ENCODE measurements around the gene APOL1. TPM values are rescaled to one million over a fixed set of nuclear protein-coding genes. Genes with fewer than 3 reads are reported as not detected.

Gene APOL1
- total and polyA plus RNA-seq, 2 donors (not counting 3 experiments of a cell fraction or from before 2014, with no cell fraction given) = 8.2 to 14.1 TPM

- DNase-seq (ENCODE audit: low read depth, low spot score) = no peak
- Histone ChIP-seq H4K20me1 (replicated peaks; ENCODE audit: control insufficient read depth, extremely low read depth, insufficient read depth, low read length) (no peaks in the 10 kb centered on the region), H3K9me3 (replicated peaks; ENCODE audit: control insufficient read depth, insufficient read depth, low read length) (no peaks in the 10 kb centered on the region), H3K27ac (ENCODE audit: insufficient read depth, low read depth, low read length) (no peak overlapping the region), H2AFZ (ENCODE audit: low read depth, low read length) (no peak overlapping the region), H3K9me1 (replicated peaks; ENCODE audit: control insufficient read depth, extremely low read depth, insufficient read depth, low read length) (no peaks in the 10 kb centered on the region), H3K27me3 (ENCODE audit: control insufficient read depth in 2 of 2, insufficient read depth in 2 of 2, low read length in 2 of 2) (peaks cover 24 to 32% of the 10 kb centered on the region in 2 experiments), H3K4me1 (ENCODE audit: control insufficient read depth, extremely low read depth, insufficient read depth, low read length) (no peaks in the 10 kb centered on the region), H3K4me3 (replicated peaks in 1 of 3; ENCODE audit: insufficient read depth in 1 of 3, low read depth in 1 of 3, low read length in 3 of 3) (no peak overlapping the region), H3K9ac (replicated peaks; ENCODE audit: extremely low read depth, insufficient read depth, low read length) (no peak overlapping the region), H3K36me3 (ENCODE audit: control insufficient read depth in 2 of 2, extremely low read depth in 1 of 2, insufficient read depth in 2 of 2, low read length in 2 of 2) (no peaks in the 10 kb centered on the region), H3K4me2 (ENCODE audit: insufficient read depth, low read length) (no peak overlapping the region), H3K79me2 (ENCODE audit: control insufficient read depth, insufficient read depth, low read length) (no peaks in the 10 kb centered on the region)
- TF ChIP-seq POLR2AphosphoS5 (IDR thresholded peaks at IDR 0.05; ENCODE audit: insufficient read depth, low read depth, low read length) = no peak
- TF ChIP-seq MAX (IDR thresholded peaks at IDR 0.05; ENCODE audit: insufficient read depth, insufficient read length) = no peak
- TF ChIP-seq POLR2A (IDR thresholded peaks at IDR 0.05; ENCODE audit: low read depth, low read length) = no peak
- no peak for TF ChIP-seq EZH2 (IDR thresholded peaks at IDR 0.05; ENCODE audit: borderline replicate concordance, low read depth, low read length, severe bottlenecking)
- TF ChIP-seq GATA2 (IDR thresholded peaks at IDR 0.05; ENCODE audit: insufficient read depth, insufficient read length, low read depth, low read length) = no peak
- no peak for TF ChIP-seq JUN (IDR thresholded peaks at IDR 0.05; ENCODE audit: borderline replicate concordance, insufficient read depth, insufficient read length, low read depth)
- no peak for TF ChIP-seq MYC (IDR thresholded peaks at IDR 0.05; ENCODE audit: low read depth, low read length)
- TF ChIP-seq, protein P1, sequence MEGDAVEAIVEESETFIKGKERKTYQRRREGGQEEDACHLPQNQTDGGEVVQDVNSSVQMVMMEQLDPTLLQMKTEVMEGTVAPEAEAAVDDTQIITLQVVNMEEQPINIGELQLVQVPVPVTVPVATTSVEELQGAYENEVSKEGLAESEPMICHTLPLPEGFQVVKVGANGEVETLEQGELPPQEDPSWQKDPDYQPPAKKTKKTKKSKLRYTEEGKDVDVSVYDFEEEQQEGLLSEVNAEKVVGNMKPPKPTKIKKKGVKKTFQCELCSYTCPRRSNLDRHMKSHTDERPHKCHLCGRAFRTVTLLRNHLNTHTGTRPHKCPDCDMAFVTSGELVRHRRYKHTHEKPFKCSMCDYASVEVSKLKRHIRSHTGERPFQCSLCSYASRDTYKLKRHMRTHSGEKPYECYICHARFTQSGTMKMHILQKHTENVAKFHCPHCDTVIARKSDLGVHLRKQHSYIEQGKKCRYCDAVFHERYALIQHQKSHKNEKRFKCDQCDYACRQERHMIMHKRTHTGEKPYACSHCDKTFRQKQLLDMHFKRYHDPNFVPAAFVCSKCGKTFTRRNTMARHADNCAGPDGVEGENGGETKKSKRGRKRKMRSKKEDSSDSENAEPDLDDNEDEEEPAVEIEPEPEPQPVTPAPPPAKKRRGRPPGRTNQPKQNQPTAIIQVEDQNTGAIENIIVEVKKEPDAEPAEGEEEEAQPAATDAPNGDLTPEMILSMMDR (IDR thresholded peaks at IDR 0.05; ENCODE audit: extremely low read depth in 1 of 2, insufficient read depth in 1 of 2, low read depth in 1 of 2, low read length in 2 of 2) = no peak
- TF ChIP-seq FOS (IDR thresholded peaks at IDR 0.05; ENCODE audit: borderline replicate concordance, insufficient read depth, low read length) = no peak
- POLR2A ChIA-PET = no interaction called here
- FAIRE-seq = no peak
- CTCF ChIA-PET = interaction anchor here (2.0 kb wide), 1 partner anchor 8 kb away, joined by 8 read pairs; the partner anchor contains the start of gene APOL4
- BruUV-seq (replicated peaks) = no TSS peak
- dilution Hi-C loops (cut with MboI; ENCODE audit: extremely low pct_ligation_motif_present, low sequenced_read_pairs) (no loop called here), intact Hi-C loops (cut with micrococcal nuclease) (no loop called here)
Observed at GRCh38 chr22:36210224-36210623, 42.7 kb upstream of the APOL1 start.
